ENCODE results near the gene CEP63. TPM values are rescaled to one million over a fixed set of nuclear protein-coding genes. Genes with fewer than 3 reads are reported as not detected.

Gene CEP63
- total and polyA plus RNA-seq, 9 of the 15 experiments (the other 6 are each of a cell fraction or from before 2014, with no cell fraction given), result 5.1 to 17.8 (median 10.6) TPM

DNA sequence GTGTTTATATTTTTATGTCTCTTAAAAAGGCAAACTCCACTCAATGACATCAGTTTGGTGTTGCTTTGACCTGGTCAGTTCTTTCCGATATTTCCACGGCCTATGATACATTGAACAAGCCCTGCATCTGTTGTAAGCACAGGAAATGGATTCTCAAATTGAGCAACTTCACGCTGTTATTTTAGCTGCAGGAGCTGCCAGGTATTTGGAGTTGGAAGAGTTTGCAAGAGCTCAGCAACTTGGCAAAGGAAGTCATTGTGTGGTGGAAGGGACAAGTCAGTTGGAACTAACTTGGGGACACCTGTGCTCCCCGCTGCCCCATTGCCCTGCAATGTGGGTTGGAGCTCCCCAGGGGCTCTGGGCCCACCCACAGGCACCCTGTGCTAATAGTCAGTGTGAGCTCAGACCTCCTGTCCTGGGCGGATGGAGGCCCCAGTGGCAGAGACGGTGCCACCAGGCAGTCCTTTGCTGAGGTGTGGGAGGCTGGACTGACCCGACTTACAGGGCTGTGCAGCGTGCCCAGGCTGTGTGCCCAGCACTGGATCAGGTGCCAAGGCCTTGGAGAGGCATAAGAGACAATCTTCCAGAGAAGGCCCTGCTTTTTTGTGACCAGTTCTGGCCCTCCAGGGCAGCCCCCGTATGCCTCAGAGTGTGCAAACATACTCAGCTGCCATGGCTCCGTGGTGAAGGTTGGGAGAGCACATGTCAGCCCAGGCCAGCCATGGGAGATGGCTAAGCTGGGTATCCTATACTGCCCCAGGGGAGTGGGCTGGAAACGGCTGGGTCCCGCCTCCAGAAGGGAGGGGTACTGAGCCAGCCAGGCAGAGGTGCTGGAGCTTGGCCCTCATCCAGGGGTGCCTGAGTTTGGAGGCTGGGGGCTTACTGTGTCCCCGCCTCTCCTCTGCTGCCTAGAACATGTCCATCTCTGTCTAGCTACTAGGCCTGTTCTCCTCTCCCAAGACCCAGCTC, 121.5 kb downstream of the CEP63 start:
- H3K9me1 ChIP-seq (ENCODE audit: control insufficient read depth, insufficient read depth, low read length), result no peaks in the 10 kb centered on the region
- 0% methylated on average over 8 of the region's 13 CpGs for WGBS (ENCODE audit: insufficient coverage, low coverage, missing lambda C conversion rate)
- POLR2A ChIA-PET, result no interaction called here
- ATAC-seq, result no peak
- H3K9me3 ChIP-seq (replicated peaks; ENCODE audit: control insufficient read depth, insufficient read depth, low read depth, low read length), result no peaks in the 10 kb centered on the region
- DNase-seq (ENCODE audit: extremely low read depth in 1 of 4, low spot score in 3 of 4), result no peak
- H3K27me3 ChIP-seq (ENCODE audit: control insufficient read depth in 2 of 2, insufficient read depth in 2 of 2, low read length in 2 of 2), result peaks cover 0 to 14% of the 10 kb centered on the region in 2 experiments; a peak in 2 of 5 replicates
- no peak for FAIRE-seq
- in situ Hi-C loops (cut with MboI), result no loop called here
- H3K4me1 ChIP-seq (replicated peaks in 1 of 2; ENCODE audit: control insufficient read depth in 2 of 2, insufficient read depth in 2 of 2, low read length in 2 of 2), result no peaks in the 10 kb centered on the region
- no peak overlapping the region for H3K4me3 ChIP-seq
- H4K20me1 ChIP-seq (replicated peaks; ENCODE audit: control insufficient read depth, insufficient read depth, low read length), result no peaks in the 10 kb centered on the region
- H3K79me2 ChIP-seq (ENCODE audit: control insufficient read depth, insufficient read depth, low read length), result no peaks in the 10 kb centered on the region
- CTCF ChIA-PET (ENCODE audit: low intra/inter-chr PET ratio), result no interaction called here
- H3K4me2 ChIP-seq (ENCODE audit: insufficient read depth, low read length), result no peak overlapping the region
- no peak overlapping the region for H3K27ac ChIP-seq (ENCODE audit: extremely low read depth, low read depth, low read length)
- H3K36me3 ChIP-seq (ENCODE audit: control insufficient read depth, insufficient read depth, low read length), result no peaks in the 10 kb centered on the region
- no peak overlapping the region for H2AFZ ChIP-seq (ENCODE audit: low read depth, low read length)
- intact Hi-C loops (cut with micrococcal nuclease), result loop anchor here (10.0 kb wide), 2 partner anchors 477 to 1287 kb away; no protein-coding TSS in a partner anchor
- no TSS peak for BruUV-seq (replicated peaks)
- no peak for TF ChIP-seq SREBF2 (CRISPR knock-in tag; IDR thresholded peaks at IDR 0.05)
- TF ChIP-seq CCAR2 (IDR thresholded peaks at IDR 0.05; ENCODE audit: low read depth, low read length), result no peak
- no peak for TF ChIP-seq ZNF165 (CRISPR knock-in tag; IDR thresholded peaks at IDR 0.05; ENCODE audit: borderline replicate concordance)
- TF ChIP-seq, protein P1, sequence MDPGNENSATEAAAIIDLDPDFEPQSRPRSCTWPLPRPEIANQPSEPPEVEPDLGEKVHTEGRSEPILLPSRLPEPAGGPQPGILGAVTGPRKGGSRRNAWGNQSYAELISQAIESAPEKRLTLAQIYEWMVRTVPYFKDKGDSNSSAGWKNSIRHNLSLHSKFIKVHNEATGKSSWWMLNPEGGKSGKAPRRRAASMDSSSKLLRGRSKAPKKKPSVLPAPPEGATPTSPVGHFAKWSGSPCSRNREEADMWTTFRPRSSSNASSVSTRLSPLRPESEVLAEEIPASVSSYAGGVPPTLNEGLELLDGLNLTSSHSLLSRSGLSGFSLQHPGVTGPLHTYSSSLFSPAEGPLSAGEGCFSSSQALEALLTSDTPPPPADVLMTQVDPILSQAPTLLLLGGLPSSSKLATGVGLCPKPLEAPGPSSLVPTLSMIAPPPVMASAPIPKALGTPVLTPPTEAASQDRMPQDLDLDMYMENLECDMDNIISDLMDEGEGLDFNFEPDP (CRISPR knock-in tag; IDR thresholded peaks at IDR 0.05), result no peak
- TF ChIP-seq PYGO2 (tag; IDR thresholded peaks at IDR 0.05), result no peak
- no peak for TF ChIP-seq RNF2 (IDR thresholded peaks at IDR 0.05)
- TF ChIP-seq PRMT5 (CRISPR knock-in tag; IDR thresholded peaks at IDR 0.05), result no peak
- no peak for TF ChIP-seq ZNF133 (CRISPR knock-in tag; IDR thresholded peaks at IDR 0.05)
- TF ChIP-seq TAF15 (IDR thresholded peaks at IDR 0.05; ENCODE audit: low read depth, low read length), result no peak
- no peak for TF ChIP-seq BHLHE40 (IDR thresholded peaks at IDR 0.05; ENCODE audit: low read length)
- TF ChIP-seq TAF7 (tag; IDR thresholded peaks at IDR 0.05), result no peak
- no peak for TF ChIP-seq SMAD3 (CRISPR knock-in tag; conservative IDR thresholded peaks at IDR 0.05)
- TF ChIP-seq TBL1XR1 (IDR thresholded peaks at IDR 0.05; ENCODE audit: low read length in 2 of 2), result no peak
- TF ChIP-seq HMGN3 (IDR thresholded peaks at IDR 0.05; ENCODE audit: borderline replicate concordance, extremely low read depth, insufficient read length, low read depth, low read length), result no peak
- TF ChIP-seq, protein P2, sequence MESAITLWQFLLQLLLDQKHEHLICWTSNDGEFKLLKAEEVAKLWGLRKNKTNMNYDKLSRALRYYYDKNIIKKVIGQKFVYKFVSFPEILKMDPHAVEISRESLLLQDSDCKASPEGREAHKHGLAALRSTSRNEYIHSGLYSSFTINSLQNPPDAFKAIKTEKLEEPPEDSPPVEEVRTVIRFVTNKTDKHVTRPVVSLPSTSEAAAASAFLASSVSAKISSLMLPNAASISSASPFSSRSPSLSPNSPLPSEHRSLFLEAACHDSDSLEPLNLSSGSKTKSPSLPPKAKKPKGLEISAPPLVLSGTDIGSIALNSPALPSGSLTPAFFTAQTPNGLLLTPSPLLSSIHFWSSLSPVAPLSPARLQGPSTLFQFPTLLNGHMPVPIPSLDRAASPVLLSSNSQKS (CRISPR knock-in tag; IDR thresholded peaks at IDR 0.05), result no peak
- TF ChIP-seq ZNF12 (CRISPR knock-in tag; IDR thresholded peaks at IDR 0.05), result no peak
- no peak overlapping the region; a peak in 1 of 4 replicates for H3K9ac ChIP-seq (ENCODE audit: insufficient read depth in 1 of 2, low read depth in 2 of 2, low read length in 2 of 2)
